HUDEP-2 (cell line): ENCODE data around the gene MTERF2.
"Not testable (repeated sequence)": the region's sequence is repeated elsewhere in the genome, so short reads cannot be mapped to it uniquely, and the experiment has no call there.

Experiments used
- DNase-seq, 76 experiments: peaks; one replicate each; lab custom pipeline; 2025; ENCODE audit not compliant: unreplicated experiment in 76 of 76; lab: John Stamatoyannopoulos, UW

MTERF2 gene, protein sequence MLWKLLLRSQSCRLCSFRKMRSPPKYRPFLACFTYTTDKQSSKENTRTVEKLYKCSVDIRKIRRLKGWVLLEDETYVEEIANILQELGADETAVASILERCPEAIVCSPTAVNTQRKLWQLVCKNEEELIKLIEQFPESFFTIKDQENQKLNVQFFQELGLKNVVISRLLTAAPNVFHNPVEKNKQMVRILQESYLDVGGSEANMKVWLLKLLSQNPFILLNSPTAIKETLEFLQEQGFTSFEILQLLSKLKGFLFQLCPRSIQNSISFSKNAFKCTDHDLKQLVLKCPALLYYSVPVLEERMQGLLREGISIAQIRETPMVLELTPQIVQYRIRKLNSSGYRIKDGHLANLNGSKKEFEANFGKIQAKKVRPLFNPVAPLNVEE

DNA sequence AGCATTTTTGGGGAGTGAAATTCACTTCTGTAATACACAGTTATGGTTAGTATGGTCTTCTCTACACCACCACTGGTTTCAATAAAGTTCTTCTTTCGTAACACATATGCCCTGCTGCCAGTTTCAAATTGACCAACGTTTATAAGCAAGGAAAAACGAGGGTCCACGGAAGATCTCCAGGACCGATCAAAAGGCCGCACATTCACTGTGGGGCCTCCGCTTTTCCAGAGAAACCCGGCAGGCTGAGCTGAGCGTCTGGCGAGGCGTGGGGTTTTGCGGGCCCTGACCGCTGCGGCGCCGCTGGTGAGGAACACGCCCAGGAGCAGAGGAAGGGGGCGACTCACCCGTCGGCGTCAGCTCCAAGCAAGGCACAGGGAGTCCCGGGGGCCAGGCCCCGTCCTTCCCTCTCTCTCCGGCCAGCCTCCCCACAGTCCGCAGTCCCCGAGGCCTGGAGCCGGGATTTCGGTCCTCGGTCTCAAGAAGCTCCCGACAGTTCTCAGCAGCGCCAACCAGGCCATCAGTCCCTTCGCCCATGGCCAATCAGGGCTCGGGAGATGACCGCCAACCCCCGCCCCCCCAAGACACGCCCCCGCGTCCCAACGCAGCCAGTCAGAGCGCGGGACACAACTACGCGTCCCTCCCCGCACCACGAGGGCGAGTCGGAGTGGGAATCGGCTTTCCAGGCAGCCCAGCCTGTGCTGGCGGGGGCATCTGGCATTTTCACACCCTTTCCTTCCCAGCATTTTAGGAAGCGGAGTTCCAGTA is at the start of gene MTERF2:
MTERF2 (minus strand) TSS at position 522 of the 765 bp plus-strand sequence. CDS start 8,432 bp downstream, outside the sequence.
- peak in 74 of 76 experiments; percentile 29 to 91 (median 83) for DNase-seq

DNA sequence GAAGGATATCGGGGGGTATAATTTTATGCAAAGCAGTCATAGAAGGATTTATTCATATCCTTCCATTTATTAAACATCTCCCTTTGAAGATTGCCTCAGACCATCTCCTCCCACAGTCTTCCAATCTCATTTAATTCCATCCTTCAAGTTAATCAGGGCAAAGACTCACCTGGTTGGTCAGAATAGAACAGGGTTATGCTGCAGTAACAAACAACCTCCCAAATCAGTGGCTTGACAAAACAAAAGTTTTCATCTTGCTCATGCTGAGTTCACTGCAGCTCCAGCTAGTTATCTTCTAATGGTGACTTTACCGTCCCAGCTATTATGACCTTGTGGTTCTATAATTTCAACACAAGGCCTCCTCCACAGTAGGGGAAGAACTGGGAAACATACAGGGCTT is 48.8 kb upstream of the MTERF2 start:
- DNase-seq, result no peak

- no peak for DNase-seq
These were observed 47.1 kb upstream of the MTERF2 start for GRCh38 chr12:107033758-107034739.

GRCh38 chr12:107032266-107032665 is 45.3 kb upstream of the MTERF2 start:
- DNase-seq, result no peak

DNA sequence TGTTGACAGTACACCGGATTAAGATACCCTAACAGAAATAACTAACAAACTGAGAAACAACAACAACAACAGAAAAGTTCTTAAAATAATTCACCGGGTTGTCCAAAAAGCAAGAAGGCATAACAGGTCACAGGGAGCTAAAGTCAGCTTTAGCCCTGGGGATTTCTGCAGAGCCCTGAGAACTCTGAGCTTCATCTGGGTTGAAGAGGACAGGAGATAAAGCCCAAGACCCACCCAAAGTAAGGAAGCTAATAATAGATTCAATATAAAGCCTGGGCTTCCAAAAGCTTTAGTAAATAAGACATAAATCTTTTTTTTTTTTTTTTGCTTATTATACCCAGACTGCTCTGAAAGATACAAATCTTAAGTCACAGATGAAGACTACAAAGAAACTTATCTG is 44.1 kb upstream of the MTERF2 start:
- no peak for DNase-seq

DNA sequence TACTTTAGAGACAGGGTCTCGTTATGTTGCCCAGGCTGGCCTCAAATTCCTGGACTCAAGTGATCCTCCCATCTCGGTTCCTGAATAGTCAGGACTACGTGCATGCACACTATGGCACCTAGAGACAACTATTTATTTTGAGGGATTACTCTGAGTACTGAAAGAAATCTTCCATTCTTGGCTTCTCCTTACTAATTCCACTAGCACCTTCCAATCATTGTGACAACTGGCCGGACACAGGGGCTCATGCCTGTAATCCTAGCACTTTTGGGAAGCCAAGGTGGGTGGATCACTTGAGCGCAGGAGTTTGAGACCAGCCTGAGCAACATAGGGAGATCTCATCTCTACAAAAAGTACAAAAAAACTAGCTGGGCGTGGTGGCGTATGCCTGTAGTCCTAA is 42.1 kb upstream of the MTERF2 start:
- no peak for DNase-seq

GRCh38 chr12:107027636-107028053 is 40.7 kb upstream of the MTERF2 start:
- peak in 5 of 76 experiments; percentile 1 to 41 (median 6) for DNase-seq

DNA sequence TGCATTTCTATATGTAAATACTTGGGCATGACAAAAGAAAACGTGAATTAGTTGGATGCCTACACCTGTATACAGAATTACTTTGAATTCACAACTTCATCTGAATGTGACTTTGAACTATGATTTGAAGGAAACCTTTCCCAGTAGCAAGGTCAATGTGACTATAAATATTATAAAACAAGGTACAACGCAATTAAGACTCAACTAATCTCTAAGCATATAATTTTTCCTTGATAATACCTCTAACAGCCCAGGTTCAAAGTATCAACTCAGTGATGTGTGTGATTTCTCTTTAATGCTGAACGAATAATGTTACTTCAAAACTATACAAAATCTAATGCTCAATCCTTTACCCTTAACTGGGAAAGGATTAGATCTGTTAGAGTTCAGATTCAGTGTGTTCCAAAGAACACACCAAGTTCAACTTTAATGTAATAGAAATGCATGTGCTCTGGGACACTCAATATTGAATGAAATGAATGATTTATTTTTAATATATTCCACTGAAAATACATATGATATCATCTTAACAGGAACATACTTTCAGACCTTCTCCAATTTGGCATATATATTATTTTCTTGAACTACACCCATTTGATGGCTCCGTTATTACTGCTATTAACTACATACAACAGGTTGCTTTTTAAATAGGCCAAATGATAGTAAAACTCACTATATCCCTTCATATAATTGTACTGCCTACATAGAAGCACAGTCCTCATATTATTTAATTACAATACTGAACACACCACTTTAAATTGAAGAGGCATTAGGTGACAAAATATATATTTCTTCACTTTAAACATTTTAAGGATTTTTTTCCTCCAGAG is 40.1 kb upstream of the MTERF2 start:
- no peak for DNase-seq

DNA sequence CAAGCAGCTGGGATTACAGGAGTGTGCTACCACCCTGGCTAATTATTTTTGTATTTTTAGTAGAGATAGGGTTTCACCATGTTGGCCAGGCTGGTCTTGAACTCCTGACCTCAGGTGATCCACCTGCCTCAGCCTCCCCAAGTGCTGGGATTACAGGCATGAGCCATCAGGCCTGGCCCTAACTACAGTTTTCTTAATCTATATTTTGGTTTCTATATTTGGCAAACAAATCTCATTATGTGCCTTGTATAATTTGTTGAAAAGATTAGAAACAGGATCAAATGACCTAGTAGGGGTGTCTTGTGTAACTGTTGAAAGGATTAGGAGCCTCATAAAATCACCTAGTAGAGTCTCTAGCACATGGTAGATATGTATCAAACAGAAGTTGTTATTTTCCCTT is 39.4 kb upstream of the MTERF2 start:
- DNase-seq, result not testable (repeated sequence)

DNA sequence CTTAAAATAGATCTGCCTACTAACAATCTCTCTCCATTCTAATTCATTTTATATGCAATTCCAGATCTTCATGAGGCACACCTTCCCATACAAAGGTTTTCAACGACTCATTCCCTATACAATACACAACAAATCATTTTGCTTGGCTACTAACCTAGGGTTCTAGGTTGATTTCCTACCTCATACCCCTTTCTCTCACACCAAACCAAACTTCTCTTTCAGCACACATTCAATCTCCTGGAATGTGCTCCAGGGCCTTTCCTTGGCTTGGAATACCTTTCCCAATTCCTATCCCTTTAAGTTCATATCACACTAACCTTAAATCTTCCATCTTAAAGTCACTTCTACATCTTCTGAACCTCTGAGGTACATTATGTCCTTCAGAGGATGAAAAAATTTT is 38.7 kb upstream of the MTERF2 start:
- DNase-seq, result no peak

GRCh38 chr12:107019546-107019945 is 32.6 kb upstream of the MTERF2 start:
- DNase-seq, result no peak

GRCh38 chr12:107017042-107017441 is 30.1 kb upstream of the MTERF2 start:
- DNase-seq, result no peak

GRCh38 chr12:107014055-107014454 is 27.1 kb upstream of the MTERF2 start:
- DNase-seq, result peak in 1 of 76 experiments; percentile 2

- DNase-seq, result no peak
These were observed 25.9 kb upstream of the MTERF2 start for GRCh38 chr12:107012736-107013425.

- no peak for DNase-seq
These were observed 24.6 kb upstream of the MTERF2 start for GRCh38 chr12:107011519-107011918.

DNA sequence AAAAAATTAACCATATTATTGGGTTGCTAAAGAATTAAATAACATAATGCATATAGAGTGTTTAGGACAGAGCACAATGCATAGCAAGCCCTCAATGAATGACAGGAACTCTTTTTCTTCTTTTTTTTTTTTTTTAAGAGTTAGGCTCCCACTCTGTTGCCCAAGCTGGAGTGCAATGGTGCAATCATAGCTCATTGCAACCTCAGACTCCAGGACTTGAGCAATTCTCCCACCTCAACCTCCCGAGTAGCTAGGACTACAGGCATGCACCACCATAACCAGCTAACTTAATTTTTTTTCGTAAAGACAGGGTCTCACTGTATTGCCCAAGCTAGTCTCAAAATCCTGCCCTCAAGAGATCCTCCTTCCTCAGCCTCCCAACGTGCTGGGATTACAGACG is 20.5 kb upstream of the MTERF2 start:
- DNase-seq, result no peak

DNA sequence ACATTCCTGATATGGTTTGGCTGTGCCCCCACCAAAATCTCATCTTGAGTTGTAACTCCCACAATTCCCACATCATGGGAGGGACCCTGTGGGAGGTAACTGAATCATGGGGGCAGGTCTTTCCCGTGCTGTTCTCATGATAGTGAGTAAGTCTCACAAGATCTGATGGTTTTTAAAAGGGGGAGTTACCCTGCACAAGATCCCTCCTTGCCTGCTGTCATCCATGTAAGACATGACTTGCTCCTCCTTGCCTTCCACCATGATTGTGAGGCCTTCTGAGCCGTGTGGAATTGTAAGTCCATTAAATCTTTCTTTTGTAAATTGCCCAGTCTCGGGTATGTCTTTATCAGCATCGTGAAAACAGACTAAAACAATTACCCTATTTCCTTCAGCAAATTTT is 15.7 kb upstream of the MTERF2 start:
- DNase-seq, result not testable (repeated sequence)

- no peak for DNase-seq
These were observed 12.5 kb upstream of the MTERF2 start for GRCh38 chr12:106999446-106999845.

GRCh38 chr12:106997916-106998315 is 11.0 kb upstream of the MTERF2 start:
- no peak for DNase-seq
